ENCODE measurements around the gene MARVELD1.

DNA sequence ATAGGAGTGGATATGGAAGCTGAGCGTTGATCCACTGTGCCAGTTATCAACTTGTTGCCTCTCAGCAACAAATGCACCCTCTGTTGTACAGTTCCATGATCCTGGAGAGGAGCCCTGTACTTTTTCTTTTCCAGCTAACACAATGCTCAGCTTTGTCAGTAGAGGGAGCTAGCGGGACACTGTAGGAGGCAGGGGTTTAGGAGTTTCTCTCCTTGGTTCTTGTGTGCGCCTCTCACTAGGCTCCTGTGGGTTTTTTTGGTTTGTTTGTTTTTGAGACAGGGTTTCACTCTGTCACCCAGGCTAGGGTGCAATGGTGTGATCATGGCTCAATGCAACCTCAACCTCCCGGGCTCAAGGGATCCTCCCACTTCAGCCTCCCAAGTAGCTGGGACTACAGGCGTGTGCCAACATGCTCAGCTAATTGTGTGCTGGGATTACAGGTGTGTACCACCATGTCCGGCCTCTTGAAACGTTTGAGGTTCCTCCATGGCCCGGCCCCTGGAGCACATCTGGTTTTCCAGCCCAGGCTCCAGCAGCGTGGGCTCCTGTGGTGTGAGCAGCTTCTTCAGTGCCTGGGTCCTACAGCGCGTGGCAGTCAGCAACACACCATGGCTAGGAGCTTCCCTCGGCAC is 12.0 kb upstream of the MARVELD1 start:
- TF ChIP-seq, protein P1, sequence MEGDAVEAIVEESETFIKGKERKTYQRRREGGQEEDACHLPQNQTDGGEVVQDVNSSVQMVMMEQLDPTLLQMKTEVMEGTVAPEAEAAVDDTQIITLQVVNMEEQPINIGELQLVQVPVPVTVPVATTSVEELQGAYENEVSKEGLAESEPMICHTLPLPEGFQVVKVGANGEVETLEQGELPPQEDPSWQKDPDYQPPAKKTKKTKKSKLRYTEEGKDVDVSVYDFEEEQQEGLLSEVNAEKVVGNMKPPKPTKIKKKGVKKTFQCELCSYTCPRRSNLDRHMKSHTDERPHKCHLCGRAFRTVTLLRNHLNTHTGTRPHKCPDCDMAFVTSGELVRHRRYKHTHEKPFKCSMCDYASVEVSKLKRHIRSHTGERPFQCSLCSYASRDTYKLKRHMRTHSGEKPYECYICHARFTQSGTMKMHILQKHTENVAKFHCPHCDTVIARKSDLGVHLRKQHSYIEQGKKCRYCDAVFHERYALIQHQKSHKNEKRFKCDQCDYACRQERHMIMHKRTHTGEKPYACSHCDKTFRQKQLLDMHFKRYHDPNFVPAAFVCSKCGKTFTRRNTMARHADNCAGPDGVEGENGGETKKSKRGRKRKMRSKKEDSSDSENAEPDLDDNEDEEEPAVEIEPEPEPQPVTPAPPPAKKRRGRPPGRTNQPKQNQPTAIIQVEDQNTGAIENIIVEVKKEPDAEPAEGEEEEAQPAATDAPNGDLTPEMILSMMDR (IDR thresholded peaks at IDR 0.05): peak; percentile 59 to 75 (median 65)
- TF ChIP-seq POLR2A (IDR thresholded peaks at IDR 0.05): no peak

Measured in testis (tissue), 2 donors.